Measurements from ENCODE around the gene MXI1.

Gene MXI1

DNA sequence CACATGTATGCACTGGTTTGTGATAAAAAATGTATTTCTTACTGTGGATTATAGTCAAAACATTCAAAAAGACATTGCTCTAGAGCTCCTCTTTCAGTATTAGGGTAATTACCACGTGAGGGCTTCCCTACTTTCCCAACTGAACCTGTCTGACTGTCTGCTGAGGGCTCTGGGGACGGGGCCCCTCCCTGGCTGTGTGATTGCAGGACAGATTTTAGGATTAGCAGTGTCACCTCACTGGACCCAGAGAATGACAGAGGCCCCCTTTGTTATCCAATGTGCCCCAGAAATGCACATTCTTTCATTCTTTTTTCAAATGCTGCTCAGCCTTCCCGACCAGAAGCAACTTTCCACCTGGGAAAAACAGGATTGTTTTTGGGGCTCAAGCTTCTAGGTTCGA lies 43.6 kb upstream of the MXI1 start:
- no peak overlapping the region for H3K4me3 ChIP-seq (replicated peaks; ENCODE audit: low read depth, low read length)
- no peak for DNase-seq (ENCODE audit: extremely low read depth, low read depth)
- TF ChIP-seq, protein P1, sequence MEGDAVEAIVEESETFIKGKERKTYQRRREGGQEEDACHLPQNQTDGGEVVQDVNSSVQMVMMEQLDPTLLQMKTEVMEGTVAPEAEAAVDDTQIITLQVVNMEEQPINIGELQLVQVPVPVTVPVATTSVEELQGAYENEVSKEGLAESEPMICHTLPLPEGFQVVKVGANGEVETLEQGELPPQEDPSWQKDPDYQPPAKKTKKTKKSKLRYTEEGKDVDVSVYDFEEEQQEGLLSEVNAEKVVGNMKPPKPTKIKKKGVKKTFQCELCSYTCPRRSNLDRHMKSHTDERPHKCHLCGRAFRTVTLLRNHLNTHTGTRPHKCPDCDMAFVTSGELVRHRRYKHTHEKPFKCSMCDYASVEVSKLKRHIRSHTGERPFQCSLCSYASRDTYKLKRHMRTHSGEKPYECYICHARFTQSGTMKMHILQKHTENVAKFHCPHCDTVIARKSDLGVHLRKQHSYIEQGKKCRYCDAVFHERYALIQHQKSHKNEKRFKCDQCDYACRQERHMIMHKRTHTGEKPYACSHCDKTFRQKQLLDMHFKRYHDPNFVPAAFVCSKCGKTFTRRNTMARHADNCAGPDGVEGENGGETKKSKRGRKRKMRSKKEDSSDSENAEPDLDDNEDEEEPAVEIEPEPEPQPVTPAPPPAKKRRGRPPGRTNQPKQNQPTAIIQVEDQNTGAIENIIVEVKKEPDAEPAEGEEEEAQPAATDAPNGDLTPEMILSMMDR (IDR thresholded peaks at IDR 0.05; ENCODE audit: low read depth, low read length, missing control alignments): no peak

DNA sequence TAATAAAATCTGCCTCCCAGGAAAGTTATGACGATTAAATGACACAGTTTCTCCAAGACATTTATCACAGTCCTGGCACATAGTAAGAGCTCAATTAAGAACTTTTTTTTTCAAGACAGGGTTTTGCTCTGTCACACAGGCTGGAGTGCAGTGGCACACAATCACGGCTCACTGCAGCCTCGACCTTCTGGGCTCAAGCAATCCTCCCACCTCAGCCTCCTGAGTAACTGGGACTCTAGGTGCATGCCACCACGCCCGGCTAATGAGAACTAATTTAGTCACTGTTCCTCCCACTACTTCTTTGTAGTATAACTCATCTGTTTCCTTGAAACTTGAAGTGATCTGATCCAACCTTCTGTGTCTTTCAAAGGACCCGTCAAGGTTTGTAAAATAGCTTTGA lies 42.2 kb upstream of the MXI1 start:
- no peak overlapping the region for H3K4me3 ChIP-seq (replicated peaks; ENCODE audit: low read depth, low read length)
- DNase-seq (ENCODE audit: extremely low read depth, low read depth): no peak
- TF ChIP-seq, protein P1 (IDR thresholded peaks at IDR 0.05; ENCODE audit: low read depth, low read length, missing control alignments): no peak

DNA sequence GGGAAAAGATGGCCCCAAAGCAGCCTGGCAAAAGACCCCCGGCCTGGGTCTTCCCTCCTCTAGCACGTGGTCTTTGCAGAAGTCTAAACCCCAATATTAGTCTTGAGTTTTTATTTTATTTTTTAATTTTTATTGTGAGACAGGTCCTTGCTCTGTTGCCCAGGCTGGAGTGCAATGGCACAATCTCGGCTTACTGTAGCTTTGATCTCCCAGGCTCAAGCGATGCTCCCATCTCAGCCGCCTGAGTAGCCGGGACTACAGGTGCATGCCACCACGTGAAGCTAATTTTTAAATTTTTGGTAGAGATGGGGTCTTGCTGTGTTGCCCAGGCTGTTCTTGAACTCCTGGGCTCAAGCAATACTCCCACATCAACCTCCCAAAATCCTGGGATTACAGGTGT lies 40.3 kb upstream of the MXI1 start:
- DNase-seq (ENCODE audit: extremely low read depth, low read depth): no peak
- TF ChIP-seq, protein P1 (IDR thresholded peaks at IDR 0.05; ENCODE audit: low read depth, low read length, missing control alignments): no peak
- no peak overlapping the region for H3K4me3 ChIP-seq (replicated peaks; ENCODE audit: low read depth, low read length)

DNA sequence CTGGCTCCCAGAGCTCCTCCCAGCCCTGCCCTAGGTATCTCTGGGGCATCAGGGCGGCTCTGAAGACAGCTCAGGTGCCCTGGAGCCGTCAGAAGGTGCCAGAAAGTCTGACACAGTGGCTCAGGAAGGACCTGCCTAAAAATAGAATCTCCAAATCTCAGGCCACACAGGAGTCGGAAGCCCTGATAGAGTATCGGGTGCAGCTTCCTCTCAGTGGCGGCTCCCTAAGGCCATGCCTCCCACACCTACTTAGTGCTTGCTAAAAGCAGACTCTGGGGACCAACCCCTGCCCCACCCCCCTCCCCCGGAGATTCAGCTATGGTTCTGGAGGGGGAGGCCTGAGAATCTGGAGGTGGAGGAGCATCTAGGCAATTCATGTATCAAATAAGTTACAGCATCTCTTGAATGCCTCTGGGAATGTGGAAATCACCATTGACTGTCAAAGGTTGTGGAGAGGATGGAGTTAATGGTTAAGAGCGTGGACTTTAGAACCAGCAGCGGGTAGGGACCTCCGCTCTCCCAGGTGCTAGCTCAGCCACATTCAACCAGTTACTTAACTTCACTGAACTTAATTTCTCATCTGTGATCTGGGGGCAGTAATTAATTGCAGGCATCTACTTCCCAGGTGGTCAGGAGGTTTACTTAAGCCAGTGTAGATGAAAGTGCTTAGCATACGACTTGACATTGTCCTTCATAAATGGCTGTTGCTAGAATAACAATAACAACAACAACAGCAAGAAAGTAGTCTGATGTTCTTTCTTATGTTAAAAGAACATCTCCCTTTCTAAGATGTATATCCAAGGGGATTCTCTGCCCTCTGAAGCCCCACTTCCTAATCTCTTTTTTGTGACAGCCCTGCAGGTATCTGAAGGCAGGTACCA lies 38.6 kb upstream of the MXI1 start:
- TF ChIP-seq, protein P1 (IDR thresholded peaks at IDR 0.05; ENCODE audit: low read depth, low read length, missing control alignments): no peak
- no peak for DNase-seq (ENCODE audit: extremely low read depth, low read depth)
- no peak overlapping the region for H3K4me3 ChIP-seq (replicated peaks; ENCODE audit: low read depth, low read length)

DNA sequence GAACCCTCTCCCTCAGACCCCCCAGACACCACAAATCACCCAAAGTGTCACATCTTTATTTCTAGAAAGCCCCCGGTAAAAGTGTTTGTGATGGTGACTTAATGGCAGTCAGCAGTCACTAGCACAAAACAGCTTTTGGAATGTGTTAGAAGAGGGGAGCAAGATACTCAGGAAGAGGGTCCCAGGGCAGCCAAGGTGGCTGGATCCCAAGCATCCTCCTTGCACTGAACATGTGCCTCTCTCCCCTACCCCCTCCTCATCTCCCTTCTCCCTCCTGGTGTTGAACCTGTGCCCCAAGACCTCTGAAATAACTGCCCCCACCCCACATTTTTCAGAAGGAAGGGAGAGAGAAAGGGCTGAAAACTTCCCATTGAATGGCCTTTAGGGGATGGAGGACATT lies 37.8 kb upstream of the MXI1 start:
- TF ChIP-seq, protein P1 (IDR thresholded peaks at IDR 0.05; ENCODE audit: low read depth, low read length, missing control alignments): no peak
- no peak overlapping the region for H3K4me3 ChIP-seq (replicated peaks; ENCODE audit: low read depth, low read length)
- DNase-seq (ENCODE audit: extremely low read depth, low read depth): no peak

DNA sequence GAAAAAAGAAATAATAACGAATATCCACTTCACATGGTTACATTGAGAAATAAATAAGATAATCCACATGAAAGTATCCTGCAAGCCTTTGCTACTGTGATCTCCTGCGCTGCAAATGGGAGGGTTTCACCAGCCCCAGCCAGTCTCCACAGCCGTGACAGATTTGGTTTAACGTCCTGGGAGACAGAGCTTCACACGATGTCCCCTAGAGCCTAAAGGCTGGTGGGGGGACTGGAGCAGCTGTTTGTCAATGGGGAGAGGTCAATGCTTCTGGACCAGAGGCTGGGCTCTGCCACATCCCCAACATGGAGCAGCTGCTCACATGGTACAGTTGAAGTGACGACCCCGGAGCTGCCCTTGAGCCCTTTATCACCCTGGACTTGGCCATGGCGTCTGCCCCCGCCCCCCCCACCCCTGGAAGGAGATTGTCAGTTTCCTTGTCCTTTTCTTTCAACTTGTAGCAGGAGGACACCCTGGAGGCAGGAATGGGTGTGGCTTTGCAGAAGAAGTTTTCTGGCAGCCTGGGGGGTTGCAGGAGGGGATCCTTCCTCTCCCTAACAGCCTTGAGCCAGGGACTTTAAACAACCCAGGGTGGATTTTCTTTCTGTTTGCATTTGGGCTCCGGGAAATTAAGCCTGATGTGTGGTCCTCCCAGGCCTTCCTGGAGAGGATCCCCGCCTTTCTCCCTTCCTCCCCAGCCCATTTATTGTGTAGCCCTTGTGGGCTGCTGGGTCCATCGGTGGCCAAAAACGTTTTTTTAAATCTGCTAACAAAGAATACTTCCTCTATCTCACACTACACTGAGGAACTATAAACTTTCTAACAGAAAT lies 37.0 kb upstream of the MXI1 start:
- no peak overlapping the region for H3K4me3 ChIP-seq (replicated peaks; ENCODE audit: low read depth, low read length)
- TF ChIP-seq, protein P1 (IDR thresholded peaks at IDR 0.05; ENCODE audit: low read depth, low read length, missing control alignments): no peak
- DNase-seq (ENCODE audit: extremely low read depth, low read depth): no peak

Data from HFF-Myc (cell line).